GM18520 (cell line): ENCODE measurements around the gene EGFL7.
"Not testable (repeated sequence)": the region's sequence is repeated elsewhere in the genome, so short reads cannot be mapped to it uniquely, and the experiment has no call there.

Experiments used
- ATAC-seq: cut with Tn5 transposase; IDR thresholded peaks from one replicate; pipeline ENCODE4 v1.9.1; 2021; ENCODE audit not compliant: unreplicated experiment

The EGFL7 gene

DNA sequence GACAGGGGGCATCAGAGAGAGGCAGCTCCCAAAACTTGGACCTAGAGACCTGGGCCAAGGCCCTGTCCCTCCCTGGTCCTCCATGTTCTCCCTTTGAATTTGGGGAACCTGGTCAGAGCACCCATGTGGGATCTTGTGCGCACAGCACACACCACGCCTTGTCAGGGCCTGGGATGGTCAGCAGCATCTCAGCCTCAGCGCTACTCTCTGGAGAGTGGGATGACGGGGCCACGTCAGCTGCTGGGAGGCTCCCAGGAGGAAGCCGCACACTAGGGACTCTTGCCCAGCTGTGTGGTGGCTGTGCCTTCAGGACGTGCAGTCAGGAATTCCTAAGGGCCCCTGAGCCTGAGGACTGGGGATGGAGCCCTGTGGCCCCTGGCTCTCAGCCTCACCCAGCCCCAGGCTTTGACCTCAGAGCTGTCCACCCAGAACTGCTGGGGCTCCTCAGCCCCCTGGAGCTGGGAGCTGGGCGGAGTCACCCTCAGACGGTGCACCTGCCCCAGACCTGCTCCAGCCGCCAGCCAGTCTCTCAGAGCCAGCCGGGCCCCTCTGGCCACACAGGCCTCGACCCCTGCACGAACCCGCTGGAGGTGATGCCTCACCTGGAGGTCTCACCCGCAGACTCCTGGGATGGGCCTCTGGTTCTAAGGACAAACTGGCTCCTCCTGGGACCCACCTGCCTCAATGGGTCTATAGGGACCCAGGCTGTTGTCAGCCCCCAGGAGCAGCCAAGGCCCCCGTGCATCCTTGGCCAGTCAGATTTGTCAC, 38.3 kb upstream of the EGFL7 start:
- ATAC-seq: no peak

DNA sequence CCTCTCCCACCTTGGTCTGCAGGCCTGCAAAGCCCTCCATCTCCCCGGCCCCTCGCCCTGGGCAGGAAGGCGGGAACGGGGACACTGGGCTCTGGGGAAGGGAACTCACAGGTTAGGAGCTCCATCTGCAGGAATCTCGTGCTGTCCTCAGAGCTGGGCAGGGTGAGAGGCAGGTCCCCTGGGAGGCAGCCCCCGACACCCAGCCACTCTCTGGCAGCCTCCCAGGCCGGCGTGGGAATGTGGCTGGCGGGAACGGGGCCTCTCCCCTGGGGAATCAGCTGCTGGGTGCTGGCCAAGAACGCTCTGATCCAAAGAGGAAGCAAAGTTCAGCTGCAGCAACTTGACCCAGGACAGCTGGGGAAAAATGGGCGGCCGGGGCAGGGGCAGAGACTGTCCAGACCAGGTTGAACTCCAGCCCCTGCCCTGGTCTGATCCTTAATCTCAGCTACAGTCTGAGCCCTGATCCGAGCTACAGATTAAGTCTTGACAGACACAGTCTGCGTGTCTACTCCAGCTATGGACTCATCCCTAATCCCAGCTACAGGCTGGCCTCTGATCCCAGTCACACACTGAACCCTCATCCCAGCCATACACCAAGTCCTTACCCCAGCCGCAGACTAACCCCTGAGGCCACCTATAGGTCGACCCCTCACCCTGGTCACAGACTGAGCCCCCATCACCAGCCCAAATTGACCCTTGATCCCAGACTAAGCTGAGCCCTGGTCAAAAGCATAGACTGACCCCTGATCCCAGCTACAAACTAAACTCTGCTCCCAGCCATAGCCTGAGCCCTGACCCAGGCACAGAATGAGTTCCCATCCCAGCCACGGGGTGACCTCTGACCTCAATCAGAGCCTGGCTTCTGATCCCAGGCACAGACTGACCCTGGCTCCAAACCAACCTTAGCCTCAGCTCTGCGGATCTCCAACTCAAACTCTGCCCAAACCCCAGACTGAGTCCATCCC, 37.3 kb upstream of the EGFL7 start:
- ATAC-seq: no peak

DNA sequence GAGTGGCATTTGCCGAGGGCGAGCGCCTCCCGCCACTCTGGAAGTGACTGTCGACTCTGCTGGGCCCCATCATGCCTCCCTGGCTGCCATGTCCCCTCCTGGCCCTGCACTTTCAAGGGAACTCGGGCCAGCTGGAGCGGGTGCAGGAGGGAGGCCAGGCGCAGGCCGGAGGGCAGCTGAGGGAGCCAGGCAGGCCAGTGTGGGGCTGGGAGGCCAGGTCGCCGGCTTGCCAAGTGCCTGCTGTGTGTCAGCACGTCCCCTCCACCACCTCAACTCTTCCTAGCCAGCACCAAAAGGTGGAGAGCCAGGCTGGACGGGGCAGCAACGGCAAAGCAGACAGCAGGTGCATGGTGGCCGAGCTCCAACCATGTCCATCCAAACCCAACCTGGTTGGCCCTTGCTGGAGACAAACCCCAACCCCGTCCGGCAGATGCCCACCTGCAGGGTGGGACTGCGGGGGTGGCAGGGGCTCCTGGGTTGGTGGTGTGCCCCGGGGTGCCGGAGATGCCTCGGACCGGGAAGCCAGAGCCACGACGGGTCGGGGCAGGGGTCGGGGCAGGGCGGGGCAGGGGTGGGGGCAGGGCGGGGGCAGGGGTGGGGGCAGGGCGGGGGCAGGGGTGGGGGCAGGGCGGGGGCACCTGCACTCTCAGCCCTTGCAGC, 36.5 kb upstream of the EGFL7 start:
- no peak for ATAC-seq

DNA sequence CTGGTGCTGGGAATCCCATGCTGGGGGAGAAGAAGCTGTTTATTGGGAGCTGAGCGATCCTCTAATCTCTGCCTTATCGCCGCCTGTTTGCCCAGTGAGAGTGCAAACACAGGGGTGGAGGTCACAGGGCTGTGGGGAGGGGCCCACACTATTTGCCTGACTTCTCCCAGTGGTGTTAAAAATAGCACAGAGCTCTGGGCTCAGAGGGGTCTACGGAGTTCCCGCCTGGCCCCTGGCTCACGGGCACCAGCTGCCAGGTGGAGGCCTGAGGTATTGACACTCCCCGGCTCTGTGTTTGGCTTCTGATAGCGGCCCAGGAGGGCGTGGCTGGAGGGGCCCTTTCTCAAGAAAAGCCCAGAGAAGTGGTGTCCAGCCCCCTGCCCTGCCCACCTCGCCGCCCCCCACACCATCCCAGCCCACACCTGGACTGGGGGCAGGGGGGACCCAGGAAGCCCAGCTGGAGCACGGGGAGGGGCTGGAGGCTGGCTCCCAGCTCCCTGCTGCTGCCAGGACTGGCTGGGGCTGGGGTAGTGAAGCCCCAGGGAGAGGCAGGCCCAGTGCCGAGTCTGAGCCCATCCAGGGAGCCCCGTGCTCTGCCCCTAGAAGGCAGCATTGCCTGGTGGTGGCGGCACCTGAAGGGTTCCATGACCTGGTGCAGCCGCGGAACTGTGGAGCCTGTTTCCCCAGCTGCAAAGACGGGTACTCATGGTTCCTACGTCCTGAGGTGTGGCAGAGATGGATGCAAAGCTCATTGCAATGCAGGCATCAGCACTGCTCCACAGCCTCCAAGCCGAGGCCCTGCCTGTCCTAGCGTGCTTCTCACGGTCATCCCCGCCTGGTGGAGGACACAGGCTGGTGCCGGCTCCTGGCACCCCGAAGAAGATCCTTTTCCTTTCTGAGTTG, 35.7 kb upstream of the EGFL7 start:
- no peak for ATAC-seq

DNA sequence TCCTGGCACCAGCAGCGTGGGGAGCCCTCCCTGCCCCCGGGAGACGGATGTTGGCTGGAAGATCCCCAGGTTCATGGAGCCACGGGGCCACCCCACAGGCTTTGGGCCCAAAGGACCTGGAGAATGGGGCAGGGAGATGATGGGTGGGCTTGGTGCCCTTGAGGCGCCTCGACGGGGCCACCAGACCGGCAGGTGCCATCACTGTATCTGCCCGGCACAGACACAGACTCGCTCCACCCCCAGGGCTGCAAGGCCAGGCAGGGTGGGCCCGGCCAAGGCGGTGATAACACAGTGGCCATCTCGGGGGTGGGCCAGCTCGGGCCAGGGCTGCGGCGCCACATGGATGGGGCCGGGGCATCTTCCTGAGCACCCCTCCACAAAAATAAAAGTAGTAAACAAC, 35.0 kb upstream of the EGFL7 start:
- no peak for ATAC-seq

DNA sequence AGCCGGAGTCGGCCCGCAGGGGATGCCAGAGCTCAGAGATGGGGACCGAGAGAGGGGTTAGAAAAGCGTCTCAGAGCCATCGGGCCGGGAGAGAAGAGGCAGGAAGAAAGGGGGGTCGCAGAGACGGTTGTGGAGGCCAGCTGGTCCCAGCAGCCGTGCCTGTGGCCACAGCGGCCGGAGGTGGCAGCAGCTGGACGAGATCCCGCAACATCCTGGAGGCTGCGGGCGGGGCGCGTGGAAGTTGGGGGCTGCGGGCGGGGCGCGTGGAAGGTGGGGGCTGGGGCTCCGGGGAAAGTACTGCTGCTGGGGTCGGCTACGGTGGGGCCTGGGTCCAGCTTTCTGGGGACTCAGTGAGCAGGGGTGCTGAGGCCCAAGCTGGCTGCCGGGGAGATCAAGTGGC, 34.4 kb upstream of the EGFL7 start:
- no peak for ATAC-seq

DNA sequence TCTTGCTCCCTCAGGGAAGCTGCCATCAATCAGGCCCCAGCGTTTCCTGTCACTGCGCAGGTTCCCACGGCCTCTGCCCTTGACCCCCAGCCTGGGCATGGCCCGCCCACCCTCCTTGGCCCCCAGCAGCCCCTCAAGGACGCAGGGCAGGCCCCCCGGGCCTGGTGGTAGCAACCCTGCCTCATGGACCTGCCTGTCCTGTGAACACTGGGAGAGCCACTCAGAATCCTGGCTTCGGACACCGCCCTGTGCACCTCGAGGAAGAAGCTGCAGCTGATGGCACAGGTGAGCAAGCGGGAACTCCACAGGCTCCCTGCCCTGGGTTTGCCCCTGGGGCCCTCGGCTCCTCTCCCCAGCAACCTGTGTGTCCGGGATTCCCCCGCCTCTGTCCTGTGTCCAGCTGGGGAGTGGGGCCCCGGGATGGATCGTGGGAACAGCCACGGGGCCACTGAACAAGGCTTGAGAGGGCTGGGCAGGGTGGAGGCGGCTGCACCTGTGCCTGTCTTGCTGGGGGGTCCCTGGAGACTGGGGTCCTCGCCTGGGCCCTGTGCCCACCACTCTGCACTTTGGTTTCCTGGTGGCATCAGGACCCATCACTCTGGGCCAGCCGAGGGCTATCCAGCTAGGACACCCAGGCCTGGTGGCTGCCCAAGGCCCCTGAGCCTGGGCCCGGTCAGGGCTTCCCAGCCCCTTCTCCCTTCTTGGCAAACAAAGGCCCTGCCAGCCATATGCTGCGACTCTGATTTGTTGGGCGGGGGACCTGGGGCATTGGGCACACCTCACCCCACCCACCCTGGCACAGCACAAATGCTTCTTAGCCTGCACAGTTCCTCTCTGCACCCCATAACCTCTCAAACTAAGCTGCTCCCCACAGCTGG, 33.5 kb upstream of the EGFL7 start:
- ATAC-seq: no peak

DNA sequence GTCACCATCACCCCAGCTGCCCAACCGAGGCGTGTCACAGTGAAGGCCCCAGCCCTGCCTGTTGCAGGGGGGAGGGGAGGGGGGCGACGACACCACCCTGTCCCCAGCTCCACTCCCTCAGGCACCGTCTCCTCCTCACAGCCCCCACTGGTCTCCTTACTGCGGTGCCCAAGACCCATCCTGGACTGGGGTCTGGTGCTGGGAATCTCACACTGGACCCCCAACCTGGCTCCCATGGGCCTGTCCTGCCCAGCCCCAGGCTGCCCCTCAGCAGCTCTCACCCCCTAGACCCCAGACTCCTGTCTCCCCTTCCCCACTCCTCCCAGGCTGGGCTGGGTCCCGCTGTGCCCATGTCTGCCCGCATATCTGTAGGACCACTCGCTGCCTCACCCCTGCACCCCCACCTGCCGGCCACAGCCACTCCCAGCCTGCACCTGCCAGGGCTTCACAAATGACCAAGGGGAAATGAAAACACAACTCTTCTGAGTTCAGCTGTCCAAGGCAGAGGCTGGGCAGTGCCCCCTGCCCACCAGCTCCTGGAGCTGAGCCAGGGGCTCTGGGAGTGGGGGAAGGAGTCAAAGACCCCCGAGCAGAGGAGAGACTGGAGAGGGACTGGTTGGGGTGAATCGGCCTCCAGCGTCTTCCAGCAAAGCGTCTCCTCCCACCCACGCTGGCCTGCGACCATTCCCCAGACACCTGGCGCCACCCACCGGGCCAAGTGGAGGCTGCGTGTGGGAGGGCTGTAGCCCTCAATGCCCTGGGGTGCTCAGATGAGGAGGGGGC, 32.6 kb upstream of the EGFL7 start:
- ATAC-seq: no peak

DNA sequence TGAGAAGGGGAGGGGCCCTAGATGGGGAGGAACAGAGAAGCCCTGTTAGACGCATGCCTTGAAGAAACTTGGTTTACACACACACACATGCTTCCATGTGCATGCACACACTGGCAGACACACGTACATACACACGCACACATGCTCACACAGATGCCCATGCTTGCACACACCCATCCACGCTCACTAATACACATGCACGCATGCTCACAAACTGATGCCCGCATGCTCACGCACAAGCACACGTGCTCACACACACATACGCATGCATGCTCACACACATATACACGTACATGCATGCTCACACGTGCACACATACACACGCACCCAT, 32.1 kb upstream of the EGFL7 start:
- ATAC-seq: no peak

DNA sequence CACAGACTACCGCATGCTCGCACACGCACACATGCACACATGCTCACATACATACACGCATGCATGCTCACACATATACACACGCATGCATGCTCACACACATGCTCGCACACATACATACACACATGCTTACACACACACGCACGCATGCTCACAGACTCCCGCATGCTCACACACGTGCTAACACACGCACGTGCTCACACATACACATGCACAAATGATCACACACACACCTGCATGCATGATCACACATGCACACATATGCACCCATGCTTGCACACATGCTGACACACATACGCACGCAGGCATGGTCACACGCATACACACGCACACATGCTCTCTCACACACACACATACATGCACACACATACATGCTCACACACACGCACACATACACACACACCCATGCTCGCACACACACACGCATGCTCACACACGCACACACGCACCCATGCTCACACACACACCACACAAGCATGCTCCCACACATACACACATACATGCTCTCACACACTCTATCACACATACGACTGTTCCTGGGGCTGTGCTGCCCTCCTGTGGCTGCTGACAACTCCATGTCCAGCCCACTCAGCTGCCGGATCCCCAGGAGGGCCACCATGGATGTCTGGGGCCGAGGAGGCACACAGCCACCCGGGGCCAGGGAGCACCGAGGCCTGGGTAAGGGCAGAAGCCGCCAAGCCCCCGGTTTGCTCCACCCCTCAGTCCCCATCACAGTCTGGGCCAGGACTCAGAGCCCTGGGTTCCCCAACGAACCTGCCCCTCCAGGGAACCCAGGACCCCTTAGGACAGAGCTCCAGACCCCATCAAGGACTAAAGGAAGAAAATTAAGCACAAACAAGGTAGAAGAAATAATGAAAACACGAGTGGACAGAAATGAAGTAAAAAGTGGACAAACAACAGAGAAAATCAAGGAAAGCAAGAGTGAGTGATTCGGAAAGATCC, 31.4 kb upstream of the EGFL7 start:
- ATAC-seq: no peak

DNA sequence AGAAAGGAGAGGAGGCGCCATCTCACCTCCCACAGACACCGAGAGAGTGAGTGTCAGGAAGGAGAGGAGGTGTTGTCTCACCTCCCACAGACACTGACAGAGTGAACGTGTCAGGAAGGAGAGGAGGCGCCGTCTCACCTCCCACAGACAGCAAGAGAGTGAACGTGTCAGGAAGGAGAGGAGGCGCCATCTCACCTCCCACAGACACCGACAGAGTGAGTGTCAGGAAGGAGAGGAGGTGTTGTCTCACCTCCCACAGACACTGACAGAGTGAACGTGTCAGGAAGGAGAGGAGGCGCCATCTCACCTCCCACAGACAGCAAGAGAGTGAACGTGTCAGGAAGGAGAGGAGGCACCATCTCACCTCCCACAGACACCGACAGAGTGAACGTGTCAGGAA, 30.6 kb upstream of the EGFL7 start:
- not testable (repeated sequence) for ATAC-seq

DNA sequence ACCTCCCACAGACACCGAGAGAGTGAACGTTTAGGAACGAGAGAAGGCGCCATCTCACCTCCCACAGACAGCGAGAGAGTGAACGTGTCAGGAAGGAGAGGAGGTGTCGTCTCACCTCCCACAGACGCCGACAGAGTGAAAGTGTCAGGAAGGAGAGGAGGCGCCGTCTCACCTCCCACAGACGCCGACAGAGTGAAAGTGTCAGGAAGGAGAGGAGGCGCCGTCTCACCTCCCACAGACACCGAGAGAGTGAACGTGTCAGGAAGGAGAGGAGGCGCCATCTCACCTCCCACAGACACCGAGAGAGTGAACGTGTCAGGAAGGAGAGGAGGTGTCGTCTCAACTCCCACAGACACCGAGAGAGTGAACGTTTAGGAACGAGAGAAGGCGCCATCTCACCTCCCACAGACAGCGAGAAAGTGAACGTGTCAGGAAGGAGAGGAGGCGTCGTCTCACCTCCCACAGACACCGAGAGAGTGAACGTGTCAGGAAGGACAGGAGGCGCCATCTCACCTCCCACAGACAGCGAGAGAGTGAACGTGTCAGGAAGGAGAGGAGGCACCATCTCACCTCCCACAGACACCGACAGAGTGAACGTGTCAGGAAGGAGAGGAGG, 30.1 kb upstream of the EGFL7 start:
- ATAC-seq: not testable (repeated sequence)

DNA sequence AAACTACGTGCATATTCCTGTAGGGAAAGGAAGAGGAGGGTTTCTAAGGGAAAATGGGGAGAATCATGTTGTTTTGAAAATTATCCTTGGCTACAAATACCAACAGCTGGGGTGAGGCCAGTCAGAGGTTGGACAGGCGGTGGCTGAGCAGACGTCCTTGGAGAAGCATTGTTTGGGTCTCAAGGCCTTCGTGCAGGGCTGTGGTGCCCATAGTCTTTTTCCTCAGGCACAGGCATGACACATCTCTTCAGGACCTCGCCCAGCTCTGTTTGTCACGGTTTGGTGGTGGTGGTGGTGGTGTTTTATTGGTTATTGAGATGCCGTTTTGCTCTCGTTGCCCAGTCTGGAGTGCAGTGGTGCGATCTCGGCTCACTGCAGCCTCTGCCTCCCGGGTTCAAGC, 27.8 kb upstream of the EGFL7 start:
- ATAC-seq: no peak

DNA sequence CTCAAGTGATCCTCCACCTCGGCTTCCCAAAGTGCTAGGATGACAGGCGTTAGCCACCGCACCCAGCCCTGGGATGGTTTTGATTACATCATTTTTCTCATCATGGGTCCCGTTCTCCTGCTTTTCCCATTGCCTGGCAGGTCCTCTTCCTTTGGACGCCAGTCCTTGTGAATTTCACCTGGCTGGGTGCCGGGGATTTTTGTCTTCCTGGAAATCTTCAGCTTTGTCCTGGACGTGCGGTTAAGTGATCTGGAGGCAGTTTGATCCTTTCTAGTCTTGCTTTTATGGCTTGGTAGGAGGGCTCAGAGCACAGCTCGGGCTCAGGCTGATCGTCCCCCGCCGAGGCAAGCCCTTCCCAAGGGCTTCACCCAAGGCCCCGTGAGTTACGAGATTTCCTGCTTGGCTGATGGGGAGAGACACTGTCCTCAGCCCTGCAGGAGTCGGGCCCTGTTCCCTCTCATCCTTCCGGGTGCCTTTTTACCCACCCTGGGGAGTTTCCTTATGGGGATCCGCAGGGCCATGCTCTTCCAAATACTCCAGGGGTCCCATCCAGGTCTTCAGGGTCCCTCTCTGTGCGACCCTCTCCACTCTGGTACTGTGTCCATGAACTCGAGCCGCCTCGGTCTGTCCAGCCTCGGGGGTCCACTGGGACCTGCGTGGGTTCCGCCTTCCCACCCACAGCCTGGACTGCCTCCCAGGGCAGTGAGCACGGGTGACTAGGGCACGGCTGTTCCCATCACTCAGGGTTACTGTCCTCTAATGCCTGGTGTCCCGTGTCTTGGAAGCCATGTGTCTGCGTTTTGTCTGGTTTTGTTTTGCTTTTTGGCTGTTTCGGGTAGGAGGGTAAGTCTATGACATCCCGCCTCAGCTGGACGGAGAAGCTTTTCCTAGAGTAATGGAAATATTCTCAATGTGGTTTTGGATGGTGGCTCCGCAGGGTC, 22.3 kb upstream of the EGFL7 start:
- ATAC-seq: no peak

DNA sequence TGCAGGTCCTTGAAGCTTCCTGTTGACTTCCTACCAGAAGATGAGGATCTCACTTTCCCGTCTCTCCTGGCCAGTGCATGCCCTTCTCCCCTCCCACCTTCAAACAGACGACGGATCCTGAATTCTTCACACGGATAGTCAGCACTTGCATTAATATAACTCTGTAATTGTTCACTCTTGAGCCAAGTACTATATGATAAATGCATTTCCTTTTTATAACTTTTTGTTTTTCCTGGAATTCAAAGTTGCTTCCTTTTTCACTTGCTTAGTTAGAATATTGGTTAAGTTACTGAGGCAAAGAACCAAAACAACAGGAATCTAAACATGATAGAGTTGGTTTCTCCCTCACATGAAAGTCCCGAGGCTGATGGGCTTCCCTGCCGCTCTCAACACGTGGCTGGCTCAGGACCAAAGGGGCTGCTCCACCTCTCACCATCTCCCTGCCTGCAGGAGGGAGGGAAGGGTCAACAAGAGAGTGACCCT, 20.2 kb upstream of the EGFL7 start:
- ATAC-seq: no peak
